HEK293T (cell line): ENCODE data around the gene CYP2J2.
A peak's percentile ranks its signal among the peaks of the same experiment; 100 is the strongest.

ENCODE experiments used
- CTCF ChIA-PET: fragments of 350-600 bp; formaldehyde crosslinking; extraction: SDS; loops from one replicate; lab custom pipeline; 2021; ENCODE audit warnings: antibody characterized with exemption, inconsistent platforms; lab: Yijun Ruan, JAX
- POLR2A ChIA-PET: fragments of 350-600 bp; formaldehyde crosslinking; extraction: SDS; loops from one replicate; lab custom pipeline; 2020; ENCODE audit warnings: antibody characterized with exemption, inconsistent platforms; lab: Yijun Ruan, JAX
- DNase-seq: peaks from one replicate; pipeline ENCODE4 v3.0.0; 2012; ENCODE audit warnings: mixed read lengths; ENCODE audit errors: extremely low spot score
- ARNT ChIP-seq: fragments of 450-650 bp; IDR thresholded peaks from 2 replicates; pipeline ENCODE4 v1.6.1; 2017; ENCODE audit warnings: mild to moderate bottlenecking
- BHLHE40 ChIP-seq: fragments of 450-650 bp; IDR thresholded peaks from 2 replicates; pipeline ENCODE4 v1.6.1; 2016; ENCODE audit warnings: mild to moderate bottlenecking, moderate library complexity, borderline replicate concordance
- CTBP1 ChIP-seq: fragments of 450-650 bp; IDR thresholded peaks from 2 replicates; pipeline ENCODE4 v1.6.1; 2016; ENCODE audit warnings: borderline replicate concordance
- ELF4 ChIP-seq: fragments of 450-650 bp; IDR thresholded peaks from 2 replicates; pipeline ENCODE4 v1.6.1; 2017; ENCODE audit warnings: antibody characterized with exemption
- FOXA1 ChIP-seq: fragments of 450-650 bp; IDR thresholded peaks from 2 replicates; pipeline ENCODE4 v1.6.1; 2016; ENCODE audit warnings: mild to moderate bottlenecking
- FOXK2 ChIP-seq: fragments of 450-650 bp; IDR thresholded peaks from 2 replicates; pipeline ENCODE4 v1.6.1; 2016; ENCODE audit warnings: mild to moderate bottlenecking
- FOXM1 ChIP-seq: fragments of 450-650 bp; IDR thresholded peaks from 2 replicates; pipeline ENCODE4 v1.6.1; 2017; ENCODE audit warnings: mild to moderate bottlenecking, borderline replicate concordance
- HDGF ChIP-seq: fragments of 450-650 bp; IDR thresholded peaks from 2 replicates; pipeline ENCODE4 v1.6.1; 2017; ENCODE audit warnings: antibody characterized with exemption, borderline replicate concordance
- L3MBTL2 ChIP-seq: fragments of 450-650 bp; conservative IDR thresholded peaks from 2 replicates; pipeline ENCODE4 v1.6.1; 2016; ENCODE audit warnings: mild to moderate bottlenecking
- LEF1 ChIP-seq: fragments of 450-650 bp; IDR thresholded peaks from 2 replicates; pipeline ENCODE4 v1.6.1; 2017; ENCODE audit warnings: mild to moderate bottlenecking, borderline replicate concordance
- NFRKB ChIP-seq: fragments of 450-650 bp; IDR thresholded peaks from 2 replicates; pipeline ENCODE4 v1.6.1; 2016; ENCODE audit warnings: mild to moderate bottlenecking, moderate library complexity
- PKNOX1 ChIP-seq: fragments of 450-650 bp; IDR thresholded peaks from 2 replicates; pipeline ENCODE4 v1.6.1; 2016
- SP1 ChIP-seq: fragments of 450-650 bp; IDR thresholded peaks from 2 replicates; pipeline ENCODE4 v1.6.1; 2017
- SUZ12 ChIP-seq: fragments of 450-650 bp; IDR thresholded peaks from 2 replicates; pipeline ENCODE4 v1.6.1; 2016; ENCODE audit warnings: mild to moderate bottlenecking
- TARDBP ChIP-seq: fragments of 450-650 bp; IDR thresholded peaks from 2 replicates; pipeline ENCODE4 v1.6.1; 2016
- ZNF384 ChIP-seq: fragments of 450-650 bp; IDR thresholded peaks from 2 replicates; pipeline ENCODE4 v1.6.1; 2016

CYP2J2 gene

GRCh38 chr1:59947047-59947938 lies 20.7 kb upstream of the CYP2J2 start:
- TF ChIP-seq HDGF (no peak), SP1 (no peak), CTBP1 (no peak), ARNT (no peak), LEF1 (no peak), SUZ12 (no peak), BHLHE40 (no peak), FOXK2 (no peak), L3MBTL2 (no peak), PKNOX1 (no peak), TARDBP (no peak), FOXA1 (no peak), FOXM1 (no peak), ZNF384 (no peak), NFRKB (no peak)
- ChIA-PET POLR2A (interaction anchor here (1.0 kb wide), 1 partner anchor 68 kb away, joined by 3 read pairs; no protein-coding TSS in a partner anchor), CTCF (interaction anchor here (0.6 to 3.4 kb wide), 21 partner anchors 10 to 887 kb away, joined by 3 to 86 read pairs (median 5); partner anchors contain the start of gene CYP2J2)

GRCh38 chr1:59945790-59946189 lies 19.2 kb upstream of the CYP2J2 start:
- CTCF ChIA-PET = interaction anchor here (0.7 to 3.4 kb wide), 2 partner anchors 19 to 67 kb away, joined by 3 to 86 read pairs; partner anchors contain the start of gene CYP2J2
- DNase-seq = no peak
- POLR2A ChIA-PET = no interaction called here
- TF ChIP-seq LEF1 = no peak
- TF ChIP-seq FOXK2 = no peak
- TF ChIP-seq SP1 = no peak
- no peak for TF ChIP-seq CTBP1
- no peak for TF ChIP-seq L3MBTL2
- TF ChIP-seq SUZ12 = no peak
- no peak for TF ChIP-seq ARNT
- no peak for TF ChIP-seq BHLHE40
- TF ChIP-seq TARDBP = no peak
- TF ChIP-seq ELF4 = no peak
- TF ChIP-seq PKNOX1 = no peak
- no peak for TF ChIP-seq HDGF
- no peak for TF ChIP-seq NFRKB
- no peak for TF ChIP-seq ZNF384
- no peak for TF ChIP-seq FOXM1
- TF ChIP-seq FOXA1 = no peak

More at GRCh38 chr1:59947047-59947938, 20.7 kb upstream of the CYP2J2 start:
- peak; percentile 93 for DNase-seq

- CTCF ChIA-PET = no interaction called here
- no peak for DNase-seq
- no peak for TF ChIP-seq TARDBP
- no peak for TF ChIP-seq SUZ12
- no peak for TF ChIP-seq ARNT
- TF ChIP-seq ZNF384 = no peak
- POLR2A ChIA-PET = no interaction called here
These were observed 12.8 kb upstream of the CYP2J2 start for GRCh38 chr1:59939393-59939792.

- DNase-seq = no peak
- POLR2A ChIA-PET = no interaction called here
- CTCF ChIA-PET = no interaction called here
- TF ChIP-seq FOXA1 = no peak
- TF ChIP-seq SP1 = no peak
- TF ChIP-seq L3MBTL2 = no peak
- no peak for TF ChIP-seq TARDBP
- no peak for TF ChIP-seq BHLHE40
- TF ChIP-seq NFRKB = no peak
- TF ChIP-seq FOXK2 = no peak
- TF ChIP-seq SUZ12 = no peak
These were observed 11.2 kb upstream of the CYP2J2 start for GRCh38 chr1:59937636-59938210.

- POLR2A ChIA-PET = no interaction called here
- no peak for DNase-seq
- CTCF ChIA-PET = no interaction called here
- TF ChIP-seq ZNF384 = no peak
- TF ChIP-seq FOXM1 = no peak
- TF ChIP-seq FOXA1 = no peak
- no peak for TF ChIP-seq SP1
- no peak for TF ChIP-seq NFRKB
- no peak for TF ChIP-seq FOXK2
- TF ChIP-seq L3MBTL2 = no peak
- TF ChIP-seq CTBP1 = no peak
- TF ChIP-seq SUZ12 = no peak
- TF ChIP-seq ARNT = no peak
- TF ChIP-seq PKNOX1 = no peak
- TF ChIP-seq HDGF = no peak
These were observed 9.8 kb upstream of the CYP2J2 start for GRCh38 chr1:59936358-59936821.

GRCh38 chr1:59928996-59929395 lies 2.4 kb upstream of the CYP2J2 start:
- ChIA-PET POLR2A (no interaction called here), CTCF (no interaction called here)
- TF ChIP-seq ZNF384 = no peak
- TF ChIP-seq L3MBTL2 = no peak
- no peak for TF ChIP-seq FOXM1
- TF ChIP-seq LEF1 = no peak
- TF ChIP-seq FOXK2 = no peak
- TF ChIP-seq NFRKB = no peak
- TF ChIP-seq PKNOX1 = no peak
- TF ChIP-seq ELF4 = no peak
- DNase-seq = no peak
